Coronary artery (tissue), 2 donors: ENCODE results near the gene TTC13.
A peak's percentile ranks its signal among the peaks of the same experiment; 100 is the strongest.

ENCODE experiments used
- DNase-seq: peaks from one replicate; pipeline ENCODE4 v3.0.0-alpha.2; 2017; ENCODE audit warnings: low spot score
- H3K27ac ChIP-seq, 2 donors: fragments of 200-600 bp; sonication (generic); one replicate each; pipeline ENCODE4 v1.5.1; 2016 to 2019
- H3K4me3 ChIP-seq: fragments of 200-600 bp; sonication (generic); 2 replicates; pipeline ENCODE4 v1.5.1; 2016; ENCODE audit warnings: mild to moderate bottlenecking, moderate library complexity
- CTCF ChIP-seq: fragments of 200-600 bp; sonication (generic); IDR thresholded peaks from one replicate; pipeline ENCODE4 v1.5.1; 2019; ENCODE audit warnings: antibody characterized with exemption

The TTC13 gene

GRCh38 chr1:230894032-230894431 lies 84.6 kb downstream of the TTC13 start:
- Histone ChIP-seq H3K27ac (no peak overlapping the region), H3K4me3 (no peak overlapping the region)
- no peak for TF ChIP-seq CTCF
- no peak for DNase-seq

GRCh38 chr1:230892018-230892491 lies 86.6 kb downstream of the TTC13 start:
- no peak overlapping the region for H3K27ac ChIP-seq
- no peak overlapping the region for H3K4me3 ChIP-seq
- no peak for TF ChIP-seq CTCF
- DNase-seq: no peak

DNA sequence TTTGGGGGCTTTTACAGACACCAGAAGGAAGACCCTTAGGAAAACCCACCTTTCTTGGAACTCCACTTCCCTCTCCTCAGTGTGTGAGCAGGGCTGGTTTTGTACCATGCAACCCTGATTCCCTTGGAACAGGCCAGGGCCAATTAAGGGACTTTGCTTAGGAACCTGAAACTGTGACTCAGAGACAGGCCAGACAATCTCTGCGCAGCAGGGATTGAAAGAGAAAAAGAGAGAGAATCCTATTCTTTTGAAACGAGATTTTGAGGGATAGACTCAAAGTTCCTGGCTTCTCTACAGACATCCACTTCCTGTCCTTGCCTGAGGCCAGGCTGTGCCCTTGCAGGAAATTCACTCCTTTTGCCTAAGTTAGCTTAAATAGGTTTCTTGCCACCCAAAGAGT lies 87.2 kb downstream of the TTC13 start:
- TF ChIP-seq CTCF: no peak
- Histone ChIP-seq H3K4me3 (no peak overlapping the region), H3K27ac (no peak overlapping the region)
- DNase-seq: no peak

DNA sequence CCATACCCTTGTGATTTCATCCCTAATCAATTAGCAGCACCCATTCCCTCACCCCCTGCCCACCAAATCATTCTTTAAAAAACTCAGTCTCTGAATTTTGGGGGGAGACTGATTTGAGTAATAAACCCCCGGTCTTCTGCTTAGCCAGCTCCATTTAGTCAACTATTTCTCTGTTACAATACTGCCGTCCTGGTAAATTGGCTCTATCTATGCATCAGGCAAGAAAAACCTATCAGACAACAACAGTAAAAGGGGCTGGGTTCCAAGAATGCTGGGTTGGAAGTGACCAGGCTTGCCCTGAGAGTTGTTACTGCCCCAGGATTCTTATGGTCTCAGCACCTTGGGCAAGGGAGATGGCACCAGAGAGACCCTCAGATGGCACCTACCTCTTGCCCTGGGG lies 94.0 kb downstream of the TTC13 start:
- Histone ChIP-seq H3K27ac (no peak overlapping the region), H3K4me3 (no peak overlapping the region)
- DNase-seq: no peak
- TF ChIP-seq CTCF: no peak

- no peak overlapping the region for H3K27ac ChIP-seq
- DNase-seq: no peak
- no peak for TF ChIP-seq CTCF
- no peak overlapping the region for H3K4me3 ChIP-seq
Measured at GRCh38 chr1:230883967-230884366, 94.7 kb downstream of the TTC13 start.

DNA sequence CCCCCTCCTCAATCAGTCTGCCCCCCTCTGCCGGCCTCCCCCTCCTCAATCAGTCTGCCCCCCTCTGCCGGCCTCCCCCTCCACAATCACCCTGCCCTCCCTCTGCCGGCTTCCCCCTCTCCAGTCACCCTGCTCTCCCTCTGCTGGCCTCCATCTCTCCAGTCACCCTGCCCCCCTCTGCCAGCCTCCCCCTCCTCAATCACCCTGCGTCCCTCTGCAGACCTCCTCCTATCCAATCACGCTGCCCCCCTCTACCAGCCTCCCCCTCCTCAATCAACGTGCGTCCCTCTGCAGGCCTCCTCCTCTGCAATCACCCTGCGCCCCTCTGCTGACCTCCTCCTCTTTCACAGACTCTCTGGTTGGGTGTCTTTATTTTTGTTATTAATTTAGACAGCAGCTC lies 98.9 kb downstream of the TTC13 start:
- Histone ChIP-seq H3K27ac (no peak overlapping the region), H3K4me3 (no peak overlapping the region)
- no peak for TF ChIP-seq CTCF
- no peak for DNase-seq

DNA sequence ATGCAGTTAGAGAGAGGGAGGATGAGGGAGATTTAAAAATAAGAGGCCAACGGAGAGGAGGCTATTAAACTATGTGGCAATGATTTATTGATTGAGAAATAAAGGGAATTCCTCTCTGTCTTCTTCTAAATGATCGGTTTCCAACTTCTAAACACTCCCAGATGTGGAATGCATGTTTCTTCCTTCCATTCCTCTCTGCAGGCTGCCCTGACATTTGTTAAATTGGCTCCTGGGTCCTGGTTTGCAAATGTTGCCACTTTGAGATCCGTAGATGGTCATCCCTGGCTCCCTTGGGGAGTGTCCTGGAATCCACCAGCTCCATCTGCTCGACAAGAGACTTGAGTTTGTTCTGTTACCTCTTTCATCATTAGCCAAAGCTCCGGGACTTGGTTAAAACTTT lies 100.1 kb downstream of the TTC13 start:
- H3K27ac ChIP-seq: peak overlapping the region in 1 of 2 donors; percentile 37
- no peak overlapping the region for H3K4me3 ChIP-seq

More for the DNA sequence above, 100.1 kb downstream of the TTC13 start:
- TF ChIP-seq CTCF: no peak
- DNase-seq: no peak
